Measurements from ENCODE around the gene CSF2RB. TPM values are rescaled to one million over a fixed set of nuclear protein-coding genes. Genes with fewer than 3 reads are reported as not detected.
"Not testable (repeated sequence)": the region's sequence is repeated elsewhere in the genome, so short reads cannot be mapped to it uniquely, and the experiment has no call there.

CSF2RB gene
- polyA plus RNA-seq, 3 donors: 2.3 to 2.6 (median 2.4) TPM

GRCh38 chr22:36961626-36962025 lies 48.2 kb downstream of the CSF2RB start:
- no peak for DNase-seq (ENCODE audit: low read depth in 3 of 3, low spot score in 2 of 3)

- no peak for DNase-seq (ENCODE audit: low read depth in 3 of 3, low spot score in 2 of 3)
These were observed 49.9 kb downstream of the CSF2RB start for GRCh38 chr22:36963302-36963701.

- no peak for DNase-seq (ENCODE audit: low read depth in 3 of 3, low spot score in 2 of 3)
These were observed 50.7 kb downstream of the CSF2RB start for GRCh38 chr22:36964106-36964505.

- DNase-seq (ENCODE audit: low read depth in 3 of 3, low spot score in 2 of 3): no peak
These were observed 52.3 kb downstream of the CSF2RB start for GRCh38 chr22:36965696-36966095.

GRCh38 chr22:36966851-36967540 lies 53.6 kb downstream of the CSF2RB start:
- no peak for DNase-seq (ENCODE audit: low read depth in 3 of 3, low spot score in 2 of 3)

GRCh38 chr22:36968249-36968964 lies 55.0 kb downstream of the CSF2RB start:
- no peak for DNase-seq (ENCODE audit: low read depth in 3 of 3, low spot score in 2 of 3)

- no peak for DNase-seq (ENCODE audit: low read depth in 3 of 3, low spot score in 2 of 3)
These were observed 58.1 kb downstream of the CSF2RB start for GRCh38 chr22:36971341-36972125.

- DNase-seq (ENCODE audit: low read depth in 3 of 3, low spot score in 2 of 3): no peak
These were observed 63.2 kb downstream of the CSF2RB start for GRCh38 chr22:36976606-36977005.

- DNase-seq (ENCODE audit: low read depth in 3 of 3, low spot score in 2 of 3): no peak
These were observed 64.0 kb downstream of the CSF2RB start for GRCh38 chr22:36977401-36977861.

GRCh38 chr22:36977947-36978660 lies 64.7 kb downstream of the CSF2RB start:
- peak; percentile 58 to 77 (median 68) for DNase-seq (ENCODE audit: low read depth in 3 of 3, low spot score in 2 of 3)

- DNase-seq (ENCODE audit: low read depth in 3 of 3, low spot score in 2 of 3): no peak
These were observed 65.8 kb downstream of the CSF2RB start for GRCh38 chr22:36979016-36979910.

- no peak for DNase-seq (ENCODE audit: low read depth in 3 of 3, low spot score in 2 of 3)
These were observed 67.9 kb downstream of the CSF2RB start for GRCh38 chr22:36981247-36981775.

- DNase-seq (ENCODE audit: low read depth in 3 of 3, low spot score in 2 of 3): no peak
These were observed 68.7 kb downstream of the CSF2RB start for GRCh38 chr22:36982136-36982535.

GRCh38 chr22:36985211-36985889 lies 71.9 kb downstream of the CSF2RB start:
- DNase-seq (ENCODE audit: low read depth in 3 of 3, low spot score in 2 of 3): no peak

GRCh38 chr22:36986242-36986821 lies 72.9 kb downstream of the CSF2RB start:
- DNase-seq (ENCODE audit: low read depth in 3 of 3, low spot score in 2 of 3): no peak

- no peak for DNase-seq (ENCODE audit: low read depth in 3 of 3, low spot score in 2 of 3)
These were observed 74.8 kb downstream of the CSF2RB start for GRCh38 chr22:36988075-36988832.

GRCh38 chr22:36989012-36989411 lies 75.6 kb downstream of the CSF2RB start:
- DNase-seq (ENCODE audit: low read depth in 3 of 3, low spot score in 2 of 3): not testable (repeated sequence)

Data from right renal cortex interstitium (tissue), 3 donors.